GM23338 (cell line): ENCODE data around the gene USP38. TPM values are rescaled to one million over a fixed set of nuclear protein-coding genes. Genes with fewer than 3 reads are reported as not detected.

Experiments used
- ATAC-seq: fragments of 200-7000 bp; cut with Tn5 transposase; 3 replicates; pipeline ENCODE4 v1.9.1; 2020
- DNase-seq: peaks from one replicate; pipeline ENCODE4 v3.0.0-alpha.2; 2015; ENCODE audit warnings: low spot score
- H2AFZ ChIP-seq: fragments of 200-600 bp; sonication (generic); 2 replicates; pipeline ENCODE4 v1.8.0; 2016; ENCODE audit warnings: antibody characterized with exemption, mild to moderate bottlenecking, moderate library complexity
- H3F3A ChIP-seq: fragments of 200-600 bp; sonication (generic); replicated peaks from 2 replicates; pipeline ENCODE4 v1.8.0; 2017; ENCODE audit warnings: antibody characterized with exemption, mixed run types, low read depth
- H3K27ac ChIP-seq: fragments of 200-600 bp; sonication (generic); 2 replicates; pipeline ENCODE4 v1.6.1; 2016; ENCODE audit warnings: low read depth
- H3K27me3 ChIP-seq: fragments of 200-600 bp; sonication (generic); 2 replicates; pipeline ENCODE4 v1.8.0; 2016; ENCODE audit warnings: mild to moderate bottlenecking, mixed run types, moderate library complexity; ENCODE audit not compliant: insufficient read depth
- H3K36me3 ChIP-seq: fragments of 200-600 bp; sonication (generic); 2 replicates; pipeline ENCODE4 v1.8.0; 2016; ENCODE audit warnings: mild to moderate bottlenecking; ENCODE audit not compliant: insufficient read depth
- H3K4me1 ChIP-seq: fragments of 200-600 bp; sonication (generic); 2 replicates; pipeline ENCODE4 v1.8.0; 2016; ENCODE audit warnings: mild to moderate bottlenecking, moderate library complexity; ENCODE audit not compliant: insufficient read depth
- H3K4me2 ChIP-seq: fragments of 200-600 bp; sonication (generic); 2 replicates; pipeline ENCODE4 v1.7.1; 2017; ENCODE audit warnings: mixed run types
- H3K4me3 ChIP-seq: fragments of 200-600 bp; sonication (generic); 2 replicates; pipeline ENCODE4 v1.6.1; 2016; ENCODE audit warnings: mixed run types
- H3K79me2 ChIP-seq: fragments of 200-600 bp; sonication (generic); replicated peaks from 2 replicates; pipeline ENCODE4 v1.8.0; 2017; ENCODE audit warnings: mild to moderate bottlenecking; ENCODE audit not compliant: insufficient read depth
- H3K9me2 ChIP-seq: fragments of 200-600 bp; sonication (generic); 2 replicates; pipeline ENCODE4 v1.8.0; 2017; ENCODE audit not compliant: insufficient read depth
- H4K20me1 ChIP-seq: fragments of 200-600 bp; sonication (generic); replicated peaks from 2 replicates; pipeline ENCODE4 v1.8.0; 2017; ENCODE audit warnings: mild to moderate bottlenecking; ENCODE audit not compliant: insufficient read depth
- H3K27ac Mint-ChIP-seq: 2 replicates; pipeline ENCODE4 v1.8.0; 2020; ENCODE audit warnings: inconsistent platforms, mild to moderate bottlenecking, moderate library complexity, mixed read lengths
- H3K27me3 Mint-ChIP-seq: 3 replicates; pipeline ENCODE4 v1.8.0; 2022; ENCODE audit warnings: low read depth, mild to moderate bottlenecking, moderate library complexity, mixed read lengths, inconsistent platforms; ENCODE audit not compliant: insufficient read depth, poor library complexity
- H3K36me3 Mint-ChIP-seq: 3 replicates; pipeline ENCODE4 v1.8.0; 2021; ENCODE audit warnings: low read depth, mild to moderate bottlenecking, inconsistent platforms, moderate library complexity, mixed read lengths
- H3K4me1 Mint-ChIP-seq: 3 replicates; pipeline ENCODE4 v1.8.0; 2020; ENCODE audit warnings: mild to moderate bottlenecking, inconsistent platforms, mixed read lengths
- H3K4me3 Mint-ChIP-seq: 3 replicates; pipeline ENCODE4 v1.8.0; 2021; ENCODE audit warnings: moderate library complexity, mild to moderate bottlenecking, inconsistent platforms, mixed read lengths
- H3K9me3 Mint-ChIP-seq: 3 replicates; pipeline ENCODE4 v1.8.0; 2020; ENCODE audit warnings: moderate library complexity, mild to moderate bottlenecking, inconsistent platforms, mixed read lengths
- CREB1 ChIP-seq: fragments of 250-450 bp; sonication (Bioruptor Pico); IDR thresholded peaks from 2 replicates; pipeline ENCODE4 v1.5.0; 2020; ENCODE audit warnings: low read depth, mild to moderate bottlenecking, moderate library complexity
- CTCF ChIP-seq, 2 experiments: fragments of 200-600 bp in 1 of 2; sonication (generic) in 1 of 2; conservative IDR thresholded peaks; 2 replicates each; pipeline versions ENCODE4 v1.5.1 to v1.6.1; 2016 to 2017; ENCODE audit warnings: antibody characterized with exemption in 2 of 2, low read depth in 2 of 2, mild to moderate bottlenecking in 2 of 2, moderate library complexity in 1 of 2
- EZH2 ChIP-seq: fragments of 200-600 bp; sonication (generic); IDR thresholded peaks from one replicate; pipeline ENCODE4 v1.8.0; 2017; ENCODE audit warnings: antibody characterized with exemption, mild to moderate bottlenecking, low read depth; ENCODE audit not compliant: unreplicated experiment
- EZH2phosphoT487 ChIP-seq: fragments of 200-600 bp; sonication (generic); IDR thresholded peaks from one replicate; pipeline ENCODE4 v1.8.1; 2018; ENCODE audit warnings: antibody characterized with exemption; ENCODE audit not compliant: unreplicated experiment
- JUNB ChIP-seq: IDR thresholded peaks from one replicate; pipeline ENCODE4 v1.6.1; 2016; ENCODE audit warnings: antibody characterized with exemption; ENCODE audit not compliant: unreplicated experiment
- NANOG ChIP-seq: IDR thresholded peaks from 2 replicates; pipeline ENCODE4 v1.6.1; 2016; ENCODE audit warnings: antibody characterized with exemption, borderline replicate concordance
- POLR2AphosphoS5 ChIP-seq: IDR thresholded peaks from 2 replicates; pipeline ENCODE4 v1.6.1; 2016; ENCODE audit warnings: antibody characterized with exemption, low read depth
- REST ChIP-seq: IDR thresholded peaks from one replicate; pipeline ENCODE4 v1.6.1; 2018; ENCODE audit warnings: antibody characterized with exemption; ENCODE audit not compliant: unreplicated experiment
- ZNF114 ChIP-seq: fragments of 250-450 bp; sonication (Bioruptor Pico); IDR thresholded peaks from 2 replicates; pipeline ENCODE4 v1.5.0; 2020; ENCODE audit warnings: mild to moderate bottlenecking, moderate library complexity
- ZNF331 ChIP-seq: fragments of 250-450 bp; sonication (Bioruptor Pico); IDR thresholded peaks from 2 replicates; pipeline ENCODE4 v1.5.0; 2020; ENCODE audit warnings: low read depth, mild to moderate bottlenecking, moderate library complexity
- polyA plus RNA-seq: library from polyadenylated mRNA; unstranded; fragments of >200 nt; fragmentation: Nextera tagmentation; extraction: Ambion mirVana; gene quantifications from 2 replicates; pipeline ENCODE4 v1.2.1, GENCODE V29; 2016
- total RNA-seq: library from RNA; depleted of rRNA; stranded (reverse); fragments of >200 nt; shearing (Covaris generic); gene quantifications from 2 replicates; pipeline ENCODE4 v1.2.3, GENCODE V29; 2014
- TF ChIP-seq, protein P1 (sequence below): fragments of 250-450 bp; sonication (Bioruptor Pico); IDR thresholded peaks from 2 replicates; pipeline ENCODE4 v1.5.0; 2020; ENCODE audit warnings: mild to moderate bottlenecking, moderate library complexity

The USP38 gene
- total and polyA plus RNA-seq, 2 experiments from 2014 or later: 3.7 to 16.5 TPM

DNA sequence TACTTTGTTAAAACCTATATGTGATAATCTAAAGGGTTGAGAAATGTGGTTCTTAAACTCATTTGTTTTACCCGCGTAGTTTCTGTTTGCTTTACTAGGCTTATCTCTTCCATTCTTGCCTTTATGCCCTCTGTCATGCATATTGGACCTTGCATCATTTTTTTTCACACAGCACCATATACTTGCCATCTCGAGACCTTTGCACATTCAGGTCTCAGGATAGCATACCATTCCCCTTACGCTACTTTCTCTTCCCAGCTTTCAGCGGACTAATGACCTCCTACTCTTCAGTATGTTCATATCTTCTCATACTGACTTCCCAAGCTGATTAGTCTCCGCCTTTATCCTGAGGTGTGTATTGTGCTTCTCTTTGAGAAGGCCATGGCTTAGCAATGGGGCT lies 40.5 kb downstream of the USP38 start:
- Histone ChIP-seq H3K4me1 (no peaks in the 10 kb centered on the region), H3K36me3 (no peaks in the 10 kb centered on the region; the same call in 1 of the 2 replicates), H3K79me2 (no peaks in the 10 kb centered on the region), H3K4me2 (no peak overlapping the region), H2AFZ (no peak overlapping the region), H3K9me2 (no peaks in the 10 kb centered on the region), H3K27me3 (no peaks in the 10 kb centered on the region), H3K27ac (no peak overlapping the region), H3K4me3 (no peak overlapping the region), H4K20me1 (no peaks in the 10 kb centered on the region), H3F3A (no peaks in the 10 kb centered on the region)
- Mint-ChIP-seq H3K4me1 (peaks cover 2% of the 10 kb centered on the region; the same call in 2 of the 3 replicates), H3K27ac (no peak overlapping the region; the same call in 1 of the 2 replicates), H3K27me3 (no peaks in the 10 kb centered on the region), H3K4me3 (no peak overlapping the region), H3K36me3 (no peaks in the 10 kb centered on the region; the same call in 2 of the 3 replicates), H3K9me3 (no peaks in the 10 kb centered on the region)
- ATAC-seq (no peak; the same call in 2 of the 3 replicates), DNase-seq (no peak)
- TF ChIP-seq CREB1 (CRISPR knock-in tag) (no peak), ZNF114 (CRISPR knock-in tag) (no peak), NANOG (no peak)
- TF ChIP-seq, protein P1, sequence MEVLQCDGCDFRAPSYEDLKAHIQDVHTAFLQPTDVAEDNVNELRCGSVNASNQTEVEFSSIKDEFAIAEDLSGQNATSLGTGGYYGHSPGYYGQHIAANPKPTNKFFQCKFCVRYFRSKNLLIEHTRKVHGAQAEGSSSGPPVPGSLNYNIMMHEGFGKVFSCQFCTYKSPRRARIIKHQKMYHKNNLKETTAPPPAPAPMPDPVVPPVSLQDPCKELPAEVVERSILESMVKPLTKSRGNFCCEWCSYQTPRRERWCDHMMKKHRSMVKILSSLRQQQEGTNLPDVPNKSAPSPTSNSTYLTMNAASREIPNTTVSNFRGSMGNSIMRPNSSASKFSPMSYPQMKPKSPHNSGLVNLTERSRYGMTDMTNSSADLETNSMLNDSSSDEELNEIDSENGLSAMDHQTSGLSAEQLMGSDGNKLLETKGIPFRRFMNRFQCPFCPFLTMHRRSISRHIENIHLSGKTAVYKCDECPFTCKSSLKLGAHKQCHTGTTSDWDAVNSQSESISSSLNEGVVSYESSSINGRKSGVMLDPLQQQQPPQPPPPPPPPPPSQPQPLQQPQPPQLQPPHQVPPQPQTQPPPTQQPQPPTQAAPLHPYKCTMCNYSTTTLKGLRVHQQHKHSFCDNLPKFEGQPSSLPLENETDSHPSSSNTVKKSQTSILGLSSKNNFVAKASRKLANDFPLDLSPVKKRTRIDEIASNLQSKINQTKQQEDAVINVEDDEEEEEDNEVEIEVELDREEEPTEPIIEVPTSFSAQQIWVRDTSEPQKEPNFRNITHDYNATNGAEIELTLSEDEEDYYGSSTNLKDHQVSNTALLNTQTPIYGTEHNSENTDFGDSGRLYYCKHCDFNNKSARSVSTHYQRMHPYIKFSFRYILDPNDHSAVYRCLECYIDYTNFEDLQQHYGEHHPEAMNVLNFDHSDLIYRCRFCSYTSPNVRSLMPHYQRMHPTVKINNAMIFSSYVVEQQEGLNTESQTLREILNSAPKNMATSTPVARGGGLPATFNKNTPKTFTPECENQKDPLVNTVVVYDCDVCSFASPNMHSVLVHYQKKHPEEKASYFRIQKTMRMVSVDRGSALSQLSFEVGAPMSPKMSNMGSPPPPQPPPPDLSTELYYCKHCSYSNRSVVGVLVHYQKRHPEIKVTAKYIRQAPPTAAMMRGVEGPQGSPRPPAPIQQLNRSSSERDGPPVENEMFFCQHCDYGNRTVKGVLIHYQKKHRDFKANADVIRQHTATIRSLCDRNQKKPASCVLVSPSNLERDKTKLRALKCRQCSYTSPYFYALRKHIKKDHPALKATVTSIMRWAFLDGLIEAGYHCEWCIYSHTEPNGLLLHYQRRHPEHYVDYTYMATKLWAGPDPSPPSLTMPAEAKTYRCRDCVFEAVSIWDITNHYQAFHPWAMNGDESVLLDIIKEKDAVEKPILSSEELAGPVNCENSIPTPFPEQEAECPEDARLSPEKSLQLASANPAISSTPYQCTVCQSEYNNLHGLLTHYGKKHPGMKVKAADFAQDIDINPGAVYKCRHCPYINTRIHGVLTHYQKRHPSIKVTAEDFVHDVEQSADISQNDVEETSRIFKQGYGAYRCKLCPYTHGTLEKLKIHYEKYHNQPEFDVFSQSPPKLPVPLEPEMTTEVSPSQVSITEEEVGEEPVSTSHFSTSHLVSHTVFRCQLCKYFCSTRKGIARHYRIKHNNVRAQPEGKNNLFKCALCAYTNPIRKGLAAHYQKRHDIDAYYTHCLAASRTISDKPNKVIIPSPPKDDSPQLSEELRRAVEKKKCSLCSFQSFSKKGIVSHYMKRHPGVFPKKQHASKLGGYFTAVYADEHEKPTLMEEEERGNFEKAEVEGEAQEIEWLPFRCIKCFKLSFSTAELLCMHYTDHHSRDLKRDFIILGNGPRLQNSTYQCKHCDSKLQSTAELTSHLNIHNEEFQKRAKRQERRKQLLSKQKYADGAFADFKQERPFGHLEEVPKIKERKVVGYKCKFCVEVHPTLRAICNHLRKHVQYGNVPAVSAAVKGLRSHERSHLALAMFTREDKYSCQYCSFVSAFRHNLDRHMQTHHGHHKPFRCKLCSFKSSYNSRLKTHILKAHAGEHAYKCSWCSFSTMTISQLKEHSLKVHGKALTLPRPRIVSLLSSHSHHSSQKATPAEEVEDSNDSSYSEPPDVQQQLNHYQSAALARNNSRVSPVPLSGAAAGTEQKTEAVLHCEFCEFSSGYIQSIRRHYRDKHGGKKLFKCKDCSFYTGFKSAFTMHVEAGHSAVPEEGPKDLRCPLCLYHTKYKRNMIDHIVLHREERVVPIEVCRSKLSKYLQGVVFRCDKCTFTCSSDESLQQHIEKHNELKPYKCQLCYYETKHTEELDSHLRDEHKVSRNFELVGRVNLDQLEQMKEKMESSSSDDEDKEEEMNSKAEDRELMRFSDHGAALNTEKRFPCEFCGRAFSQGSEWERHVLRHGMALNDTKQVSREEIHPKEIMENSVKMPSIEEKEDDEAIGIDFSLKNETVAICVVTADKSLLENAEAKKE (CRISPR knock-in tag): no peak

DNA sequence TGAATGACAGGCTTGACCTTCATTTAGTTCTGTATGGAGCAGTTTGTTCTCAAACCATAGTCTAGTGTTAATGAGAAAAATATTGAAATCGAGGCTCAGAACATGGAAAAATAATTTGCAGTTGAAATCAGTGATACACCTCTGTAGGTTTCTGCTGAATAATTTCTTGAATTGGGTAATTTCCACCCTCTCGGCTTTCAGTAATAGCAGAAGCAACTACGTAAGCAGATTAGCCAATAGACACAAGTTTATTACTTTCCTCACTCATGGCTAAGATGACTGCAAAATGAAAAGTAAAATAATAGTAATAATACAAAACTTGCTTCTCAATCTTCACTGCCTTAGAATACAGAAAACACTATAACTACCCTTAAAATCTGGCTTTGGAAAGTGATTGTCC lies 46.0 kb downstream of the USP38 start:
- Histone ChIP-seq H3K4me3 (no peak overlapping the region), H3F3A (no peaks in the 10 kb centered on the region), H3K4me1 (no peaks in the 10 kb centered on the region), H3K27me3 (no peaks in the 10 kb centered on the region), H2AFZ (no peak overlapping the region), H3K4me2 (no peak overlapping the region), H3K9me2 (no peaks in the 10 kb centered on the region), H3K36me3 (no peaks in the 10 kb centered on the region), H3K27ac (no peak overlapping the region), H4K20me1 (no peaks in the 10 kb centered on the region), H3K79me2 (no peaks in the 10 kb centered on the region)
- Mint-ChIP-seq H3K9me3 (no peaks in the 10 kb centered on the region), H3K36me3 (no peaks in the 10 kb centered on the region), H3K4me3 (no peak overlapping the region), H3K27me3 (no peaks in the 10 kb centered on the region), H3K4me1 (no peaks in the 10 kb centered on the region), H3K27ac (no peak overlapping the region)
- no peak for ATAC-seq
- no peak for DNase-seq
- TF ChIP-seq EZH2 (no peak), NANOG (no peak), CTCF (conservative IDR thresholded peaks at IDR 0.05; ENCODE audit: low read depth in 2 of 2) (no peak), ZNF331 (CRISPR knock-in tag) (no peak), JUNB (no peak), CREB1 (CRISPR knock-in tag) (no peak), POLR2AphosphoS5 (no peak), EZH2phosphoT487 (no peak), ZNF114 (CRISPR knock-in tag) (no peak), REST (no peak)
